Measurements from ENCODE around the gene SP4.

The SP4 gene

GRCh38 chr7:21412410-21412851 lies 15.5 kb upstream of the SP4 start:
- H3K4me3 ChIP-seq (replicated peaks; ENCODE audit: low read depth, low read length), result no peak overlapping the region
- TF ChIP-seq, protein P1, sequence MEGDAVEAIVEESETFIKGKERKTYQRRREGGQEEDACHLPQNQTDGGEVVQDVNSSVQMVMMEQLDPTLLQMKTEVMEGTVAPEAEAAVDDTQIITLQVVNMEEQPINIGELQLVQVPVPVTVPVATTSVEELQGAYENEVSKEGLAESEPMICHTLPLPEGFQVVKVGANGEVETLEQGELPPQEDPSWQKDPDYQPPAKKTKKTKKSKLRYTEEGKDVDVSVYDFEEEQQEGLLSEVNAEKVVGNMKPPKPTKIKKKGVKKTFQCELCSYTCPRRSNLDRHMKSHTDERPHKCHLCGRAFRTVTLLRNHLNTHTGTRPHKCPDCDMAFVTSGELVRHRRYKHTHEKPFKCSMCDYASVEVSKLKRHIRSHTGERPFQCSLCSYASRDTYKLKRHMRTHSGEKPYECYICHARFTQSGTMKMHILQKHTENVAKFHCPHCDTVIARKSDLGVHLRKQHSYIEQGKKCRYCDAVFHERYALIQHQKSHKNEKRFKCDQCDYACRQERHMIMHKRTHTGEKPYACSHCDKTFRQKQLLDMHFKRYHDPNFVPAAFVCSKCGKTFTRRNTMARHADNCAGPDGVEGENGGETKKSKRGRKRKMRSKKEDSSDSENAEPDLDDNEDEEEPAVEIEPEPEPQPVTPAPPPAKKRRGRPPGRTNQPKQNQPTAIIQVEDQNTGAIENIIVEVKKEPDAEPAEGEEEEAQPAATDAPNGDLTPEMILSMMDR (IDR thresholded peaks at IDR 0.05; ENCODE audit: low read length, missing control alignments), result no peak
- no peak for DNase-seq (ENCODE audit: low read depth)

- H3K4me3 ChIP-seq (replicated peaks; ENCODE audit: low read depth, low read length), result no peak overlapping the region
- no peak for DNase-seq (ENCODE audit: low read depth)
- TF ChIP-seq, protein P1 (IDR thresholded peaks at IDR 0.05; ENCODE audit: low read length, missing control alignments), result no peak
These were observed 14.9 kb upstream of the SP4 start for GRCh38 chr7:21412957-21413356.

- TF ChIP-seq, protein P1 (IDR thresholded peaks at IDR 0.05; ENCODE audit: low read length, missing control alignments), result no peak
- no peak overlapping the region for H3K4me3 ChIP-seq (replicated peaks; ENCODE audit: low read depth, low read length)
- DNase-seq (ENCODE audit: low read depth), result no peak
These were observed 14.4 kb upstream of the SP4 start for GRCh38 chr7:21413502-21413901.

GRCh38 chr7:21414795-21415393 lies 13.0 kb upstream of the SP4 start:
- H3K4me3 ChIP-seq (replicated peaks; ENCODE audit: low read depth, low read length), result no peak overlapping the region
- no peak for DNase-seq (ENCODE audit: low read depth)
- TF ChIP-seq, protein P1 (IDR thresholded peaks at IDR 0.05; ENCODE audit: low read length, missing control alignments), result no peak

DNA sequence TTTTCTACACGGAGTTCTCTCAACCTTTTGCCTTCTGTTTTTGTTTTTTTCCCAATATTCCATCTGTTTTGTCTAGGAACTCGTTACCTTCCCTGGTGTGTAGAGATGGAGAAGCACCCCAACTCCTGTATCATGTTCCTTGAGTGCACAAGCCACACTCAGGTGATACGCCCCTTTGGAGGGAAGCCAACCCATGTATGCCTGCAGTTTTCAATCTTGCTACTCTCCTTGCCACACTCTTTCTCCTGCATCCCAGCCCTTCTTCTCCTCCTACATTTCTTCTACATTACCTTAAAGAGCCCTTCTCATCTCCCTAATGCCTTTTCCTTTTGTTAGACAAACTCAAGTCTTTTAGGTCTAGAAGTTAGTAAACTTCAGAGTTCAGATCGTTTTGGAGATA lies 10.2 kb upstream of the SP4 start:
- TF ChIP-seq, protein P1 (IDR thresholded peaks at IDR 0.05; ENCODE audit: low read length, missing control alignments), result no peak
- DNase-seq (ENCODE audit: low read depth), result no peak
- no peak overlapping the region for H3K4me3 ChIP-seq (replicated peaks; ENCODE audit: low read depth, low read length)

DNA sequence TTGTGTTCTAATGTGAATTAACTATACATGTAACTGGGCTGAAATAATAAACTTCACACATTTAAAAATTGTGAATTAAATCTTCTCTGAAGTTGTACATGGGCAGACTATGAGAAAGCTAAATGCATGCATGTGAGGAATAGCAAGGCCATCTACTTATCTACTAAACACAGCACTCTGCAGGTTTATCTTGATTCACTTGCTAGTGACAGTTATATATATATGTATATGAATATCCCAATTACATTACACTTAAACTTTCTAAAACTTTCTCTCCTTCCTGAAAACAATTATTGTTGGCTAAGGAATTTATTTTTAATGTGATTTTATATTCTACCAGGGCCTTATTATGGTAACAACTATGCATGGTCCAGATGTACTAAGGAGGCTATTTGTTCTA lies 5.1 kb upstream of the SP4 start:
- TF ChIP-seq, protein P1 (IDR thresholded peaks at IDR 0.05; ENCODE audit: low read length, missing control alignments), result no peak
- no peak overlapping the region for H3K4me3 ChIP-seq (replicated peaks; ENCODE audit: low read depth, low read length)
- no peak for DNase-seq (ENCODE audit: low read depth)

- no peak overlapping the region for H3K4me3 ChIP-seq (replicated peaks; ENCODE audit: low read depth, low read length)
- DNase-seq (ENCODE audit: low read depth), result no peak
- TF ChIP-seq, protein P1 (IDR thresholded peaks at IDR 0.05; ENCODE audit: low read length, missing control alignments), result no peak
These were observed 2.6 kb upstream of the SP4 start for GRCh38 chr7:21425290-21425689.

All from fibroblast of pulmonary artery (primary cell).